Erythroblast (primary cell): ENCODE data around the gene HSPA2.

Source experiments
- GATA1 ChIP-seq: IDR thresholded peaks from 2 replicates; pipeline ENCODE4 v1.6.1; 2011; ENCODE audit warnings: low read depth, mild to moderate bottlenecking, control low read depth, low read length, moderate library complexity
- POLR2A ChIP-seq: IDR thresholded peaks from 2 replicates; pipeline ENCODE4 v1.6.1; 2011; ENCODE audit warnings: mild to moderate bottlenecking, low read length

GRCh38 chr14:64503434-64504309 is 36.9 kb upstream of the HSPA2 start, which contains the start of gene ZBTB25:
- TF ChIP-seq POLR2A (peak; percentile 82), GATA1 (no peak)
